OCI-M1 (cell line): ENCODE data around the gene PLPP4.

ENCODE experiments used
- DNase-seq: peaks from one replicate; lab custom pipeline; 2025; lab: John Stamatoyannopoulos, UW

Gene PLPP4

DNA sequence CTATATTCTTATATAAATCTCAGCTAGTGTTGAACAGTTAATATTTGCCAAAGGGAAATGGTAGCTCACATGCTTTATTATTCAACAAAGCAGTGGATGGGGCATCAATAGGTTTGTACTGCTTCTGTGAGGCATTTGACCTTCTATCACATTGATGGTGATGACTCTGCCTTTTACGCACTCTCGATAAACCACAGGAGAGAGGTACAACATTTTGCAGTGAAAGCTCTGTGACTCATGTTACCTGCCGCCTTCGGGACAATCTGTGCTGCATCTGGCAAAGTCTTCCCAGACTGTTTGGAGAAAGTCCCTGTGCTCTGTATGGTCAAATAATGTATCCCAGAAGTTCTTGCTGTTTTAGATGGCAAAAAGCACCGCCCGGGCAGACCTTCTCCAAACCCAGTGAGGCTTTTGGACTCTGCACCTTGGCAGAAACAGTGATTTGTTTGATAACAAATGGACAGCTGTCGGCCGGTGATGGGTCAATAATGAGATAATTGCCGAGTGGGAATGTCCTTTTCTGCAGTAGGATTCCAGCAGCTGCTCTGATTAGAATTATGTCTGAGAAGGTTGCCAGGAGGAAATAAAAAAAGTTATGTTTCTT lies 61.0 kb downstream of the PLPP4 start:
- no peak for DNase-seq

DNA sequence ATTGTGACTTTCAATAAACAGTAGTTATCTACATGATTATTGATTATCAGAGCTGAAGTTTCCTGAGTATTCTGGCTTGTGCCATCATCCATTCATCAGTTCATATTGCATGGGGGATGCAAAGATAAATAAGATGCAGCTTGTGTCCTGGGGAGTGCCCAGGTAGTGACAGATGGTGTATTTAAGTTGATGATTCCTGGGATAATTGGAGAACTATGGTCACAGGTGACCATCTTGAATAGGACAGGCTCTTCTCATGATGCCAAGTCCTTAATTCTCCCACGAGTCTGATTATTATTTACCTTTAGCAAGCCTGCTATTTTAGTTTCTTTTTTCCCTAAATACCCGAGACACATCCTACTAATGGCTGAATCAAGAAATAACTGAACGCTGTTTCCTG lies 64.9 kb downstream of the PLPP4 start:
- no peak for DNase-seq

DNA sequence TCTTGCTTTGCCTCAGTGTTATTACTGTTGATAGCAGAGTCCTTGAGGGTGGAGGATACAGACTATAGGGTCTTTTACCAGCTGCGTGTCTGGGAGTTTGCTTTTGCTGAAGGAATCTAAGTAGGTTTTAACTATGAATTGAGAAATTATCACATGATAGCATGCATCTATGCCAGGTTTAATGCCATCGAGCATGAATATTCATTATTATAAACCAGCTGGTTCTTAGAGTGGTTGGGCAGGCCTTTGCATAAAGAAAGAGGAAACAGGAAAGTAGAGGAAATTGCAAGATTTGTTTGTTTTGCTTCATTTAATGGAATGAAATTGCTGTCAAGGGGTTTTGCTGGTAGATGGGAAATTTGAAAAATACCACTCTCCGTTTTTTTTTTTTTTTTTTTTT lies 70.7 kb downstream of the PLPP4 start:
- no peak for DNase-seq

DNA sequence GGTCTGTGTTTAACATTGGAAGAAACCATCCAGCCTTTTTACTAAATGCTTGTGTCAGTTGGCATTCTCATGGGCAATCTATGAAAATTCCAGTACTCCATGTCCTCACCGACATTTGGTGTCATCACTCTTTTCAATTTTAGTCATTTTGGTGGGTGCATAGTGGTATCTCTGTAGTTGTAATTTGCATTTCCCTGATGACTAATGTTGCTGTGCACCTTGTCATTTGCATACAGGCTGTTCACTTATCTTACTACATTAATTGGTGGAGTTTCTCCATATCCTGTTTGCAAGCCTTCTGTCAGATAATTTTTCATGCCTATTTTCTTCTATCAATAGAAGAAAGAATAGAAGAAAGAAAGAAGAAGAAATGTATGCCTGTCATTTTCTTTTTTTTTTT lies 73.7 kb downstream of the PLPP4 start:
- DNase-seq = no peak

DNA sequence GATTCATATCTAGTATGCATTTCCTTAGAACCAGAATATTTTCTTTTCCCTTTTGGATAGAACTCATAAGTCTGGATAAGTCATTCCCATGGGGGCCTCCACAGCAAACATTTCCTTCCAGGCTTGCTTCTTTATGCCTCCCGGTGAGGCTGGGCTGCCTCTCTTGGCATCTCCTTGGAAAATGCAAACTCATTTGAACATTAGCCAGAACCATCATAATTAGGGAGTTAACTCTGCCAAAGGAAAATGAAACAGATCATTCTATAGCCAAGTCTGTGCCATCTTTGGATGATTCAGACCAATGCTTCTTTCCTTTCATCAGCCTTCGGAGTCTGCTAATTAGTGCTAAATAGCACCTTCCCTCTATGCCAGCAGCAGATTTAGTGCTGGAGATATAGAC lies 81.1 kb downstream of the PLPP4 start:
- no peak for DNase-seq

DNA sequence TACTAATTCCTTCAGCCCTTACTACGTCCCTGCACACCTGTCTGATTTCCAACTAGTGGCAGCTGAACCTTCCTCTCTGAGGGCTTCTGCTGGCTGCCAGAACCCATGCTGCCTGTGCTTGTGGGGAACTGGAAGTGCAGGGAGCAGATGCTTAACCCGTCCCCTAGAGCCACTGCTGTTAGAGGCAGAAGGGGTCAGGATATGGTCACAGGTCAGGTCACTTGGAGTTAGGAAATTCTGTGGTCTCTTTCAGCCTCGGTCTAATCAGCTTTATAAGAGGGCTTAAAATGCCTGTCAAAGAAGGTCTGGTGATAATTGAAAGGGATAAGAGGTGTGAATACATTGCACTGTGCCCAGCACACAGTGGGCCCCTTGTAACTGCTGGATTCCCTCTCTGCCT lies 82.0 kb downstream of the PLPP4 start:
- DNase-seq = no peak

DNA sequence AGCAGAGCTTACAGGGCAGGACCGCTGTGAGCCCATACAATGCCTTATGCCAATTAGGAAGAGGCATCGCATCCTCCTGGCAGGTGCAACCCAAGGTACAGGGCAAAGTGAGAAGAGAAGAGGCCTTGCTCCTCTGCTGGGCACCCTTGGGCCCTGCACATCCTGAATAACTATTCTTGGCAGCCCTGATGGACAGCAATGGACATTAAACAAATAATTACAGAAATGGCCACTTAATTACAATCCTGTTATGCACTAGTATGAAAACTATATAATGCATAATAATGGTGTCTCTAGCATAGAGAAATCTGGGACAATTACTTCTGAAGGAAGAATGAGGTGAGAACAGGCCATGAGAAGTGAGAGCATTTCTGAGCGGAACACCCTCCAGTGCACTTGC lies 83.5 kb downstream of the PLPP4 start:
- DNase-seq = no peak

DNA sequence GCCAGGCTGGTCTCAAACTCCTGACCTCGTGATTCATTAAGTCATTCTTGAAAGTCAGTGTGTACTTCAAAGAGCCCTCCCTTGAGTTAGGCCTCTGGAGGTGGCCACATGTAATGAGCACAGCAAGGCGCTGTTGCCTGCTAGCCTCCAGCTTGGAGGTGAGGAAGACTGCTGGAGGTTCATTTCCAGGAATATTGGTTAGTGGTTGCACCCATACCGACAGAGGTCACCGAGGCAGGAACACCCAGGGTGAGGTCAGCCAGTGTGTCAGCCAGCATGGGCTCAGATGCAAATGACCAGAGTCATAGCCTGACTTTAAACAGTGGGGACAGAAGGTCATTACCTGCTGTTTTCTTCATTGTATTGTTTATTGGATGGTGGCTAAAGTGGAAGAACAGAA lies 85.0 kb downstream of the PLPP4 start:
- DNase-seq = no peak

DNA sequence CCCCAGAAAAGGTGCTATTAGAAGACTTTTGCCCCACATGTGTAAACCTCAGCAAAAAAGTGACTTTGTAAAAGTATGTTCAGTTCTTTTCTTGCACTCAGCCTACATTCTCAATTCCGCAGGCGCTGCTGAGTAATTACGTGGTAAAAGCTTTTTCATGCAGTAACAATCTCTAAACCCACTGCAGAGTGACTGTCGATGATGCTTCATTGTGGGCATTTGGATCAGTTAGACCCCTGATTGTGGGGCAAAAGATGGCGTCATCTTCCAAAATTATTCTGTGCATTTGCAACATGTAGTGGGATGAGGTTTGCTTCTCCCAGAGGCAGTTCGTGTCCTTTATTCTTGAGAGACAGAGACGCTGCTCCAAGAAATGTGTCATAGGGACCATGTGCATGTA lies 85.6 kb downstream of the PLPP4 start:
- DNase-seq = no peak

DNA sequence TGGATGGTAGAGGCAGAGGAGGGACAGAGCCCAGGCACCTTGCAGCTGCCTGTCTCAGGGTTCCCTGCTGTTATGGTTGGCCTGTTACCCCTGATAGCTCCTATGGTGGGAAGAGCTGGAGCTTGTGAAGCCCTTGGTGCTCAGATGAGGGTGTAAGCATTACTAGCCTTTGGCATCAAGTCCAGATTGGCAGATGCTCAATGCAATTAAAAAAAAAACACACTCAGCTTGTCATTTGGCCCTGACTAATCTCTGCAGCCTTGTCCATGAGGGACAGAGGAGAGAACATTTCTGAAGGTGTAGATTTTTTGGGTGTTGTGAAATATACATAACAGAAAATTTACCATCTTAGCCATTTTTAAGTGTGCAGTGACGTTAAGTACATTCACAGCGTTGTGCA lies 86.3 kb downstream of the PLPP4 start:
- DNase-seq = no peak

DNA sequence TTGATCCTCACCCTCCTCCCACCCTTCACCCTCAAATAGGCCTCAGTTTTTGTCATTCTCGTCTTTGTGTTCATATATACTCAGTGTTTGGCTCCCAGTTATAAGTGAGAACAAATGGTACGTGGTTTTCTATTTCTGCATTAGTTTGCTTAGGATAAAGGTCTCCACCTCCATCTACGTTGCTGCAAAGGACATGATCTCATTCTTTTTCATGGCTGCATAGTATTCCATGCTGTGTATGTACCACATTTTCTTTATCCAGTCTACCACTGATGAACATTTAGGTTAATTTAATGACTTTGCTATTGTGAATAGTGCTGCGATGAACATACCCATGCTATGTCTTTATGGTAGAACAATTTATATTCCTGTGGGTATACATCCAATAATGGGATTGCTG lies 91.2 kb downstream of the PLPP4 start:
- no peak for DNase-seq

DNA sequence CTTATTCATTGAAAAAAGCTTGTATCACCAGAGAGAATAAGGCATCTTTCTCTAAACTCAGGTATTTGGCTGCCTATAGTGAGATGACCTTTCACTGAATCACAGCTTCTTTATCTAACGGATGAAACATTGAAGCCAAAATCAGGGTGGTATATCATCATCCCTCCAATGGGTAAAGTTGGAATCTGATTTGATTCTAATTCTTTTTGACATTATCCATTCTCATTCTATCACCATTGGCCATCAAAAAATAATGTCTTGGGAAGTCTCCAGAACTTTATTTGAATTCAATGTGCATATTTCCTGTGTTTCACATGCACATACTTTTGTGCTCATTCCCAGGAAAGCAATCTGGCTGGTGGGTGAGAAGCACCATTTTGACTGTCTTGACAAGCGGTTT lies 95.2 kb downstream of the PLPP4 start:
- no peak for DNase-seq

DNA sequence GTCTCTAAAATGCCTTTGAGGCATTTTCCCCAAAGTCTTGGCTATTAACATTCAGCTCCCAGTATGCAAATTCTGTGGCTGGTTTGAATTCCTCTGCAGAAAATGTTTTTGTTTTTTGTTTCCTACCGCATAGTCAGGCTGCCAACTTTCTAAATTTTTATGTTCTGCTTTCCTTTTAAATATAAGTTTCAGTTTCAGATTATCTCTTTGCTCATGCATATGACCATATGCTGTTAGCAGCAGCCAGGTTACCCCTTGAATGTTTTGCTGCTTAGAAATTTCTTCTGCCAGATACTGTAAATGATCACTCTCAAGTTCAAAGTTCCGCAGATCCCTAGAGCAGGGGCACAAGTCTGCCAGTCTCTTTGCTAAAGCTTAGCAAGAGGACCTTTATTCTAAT lies 96.9 kb downstream of the PLPP4 start:
- no peak for DNase-seq

DNA sequence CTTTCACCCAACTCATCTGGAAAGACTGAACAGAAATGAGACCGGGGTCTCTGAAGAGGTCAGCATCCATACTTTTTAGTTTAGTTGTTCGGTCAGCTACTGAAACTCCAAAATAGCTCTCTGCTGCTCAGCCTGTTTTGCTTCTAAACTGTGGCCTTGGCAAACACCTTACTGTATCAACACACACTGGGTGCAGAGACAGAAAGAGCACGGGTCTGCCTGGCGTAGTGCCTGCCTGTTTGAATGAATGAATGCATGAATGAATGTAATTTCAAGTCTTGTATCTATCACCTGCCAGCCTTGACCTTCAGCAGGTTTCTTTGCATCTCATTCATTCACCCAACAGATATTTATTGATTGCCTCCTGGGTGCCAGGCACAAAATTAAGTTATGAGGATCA lies 98.4 kb downstream of the PLPP4 start:
- DNase-seq = no peak

DNA sequence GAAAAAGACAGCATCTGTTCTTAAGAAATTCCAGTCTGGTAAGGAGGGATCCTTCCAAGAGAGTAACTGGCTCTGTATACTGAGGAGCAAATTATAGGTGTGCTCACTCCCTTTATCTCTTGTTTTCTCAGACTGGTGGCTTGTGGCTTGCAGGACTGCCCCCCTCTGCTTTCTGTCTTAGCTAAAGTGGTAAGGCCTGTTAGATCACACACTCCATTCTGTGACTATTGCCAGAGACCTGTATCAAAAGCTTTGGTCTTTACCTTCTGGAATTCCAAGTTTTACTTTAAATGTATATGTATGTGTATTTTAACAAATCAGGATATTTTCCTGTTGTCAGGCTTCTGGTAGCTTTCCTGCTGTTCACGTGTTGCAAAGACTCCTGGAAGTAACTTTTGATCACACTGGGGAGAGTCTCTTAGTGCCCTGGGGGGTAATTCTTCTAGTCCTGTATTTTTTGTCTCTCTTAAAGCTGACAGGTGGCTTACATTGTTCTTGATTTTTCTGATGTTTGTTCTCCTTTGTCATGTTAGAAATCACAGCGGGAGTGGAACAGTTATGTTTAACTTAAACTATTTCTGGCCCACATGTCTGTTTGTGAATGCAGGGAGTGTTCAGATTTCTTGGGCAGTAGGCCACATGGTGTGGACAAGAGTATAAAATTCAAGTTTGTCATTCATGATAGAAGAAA lies 99.0 kb downstream of the PLPP4 start:
- DNase-seq = no peak

DNA sequence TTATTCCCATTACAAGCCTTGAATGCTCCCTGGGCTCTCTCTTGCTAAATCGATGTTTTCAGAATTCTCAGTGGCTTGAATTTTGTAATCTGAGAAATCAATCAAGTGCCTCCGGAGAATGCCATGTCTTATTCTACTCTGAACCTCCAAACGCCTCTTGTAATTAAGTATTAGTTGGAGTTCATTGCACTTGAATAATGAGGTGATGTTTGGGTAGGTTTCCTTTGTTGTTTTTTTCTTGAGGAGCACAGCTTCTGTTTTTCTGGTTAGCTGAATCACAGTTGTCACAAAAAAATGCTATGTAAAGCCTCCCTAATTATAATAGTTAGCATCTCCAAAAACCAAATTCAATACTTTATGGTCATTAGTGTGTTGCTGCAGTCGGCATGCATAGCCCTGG lies 100.3 kb downstream of the PLPP4 start:
- DNase-seq = no peak

DNA sequence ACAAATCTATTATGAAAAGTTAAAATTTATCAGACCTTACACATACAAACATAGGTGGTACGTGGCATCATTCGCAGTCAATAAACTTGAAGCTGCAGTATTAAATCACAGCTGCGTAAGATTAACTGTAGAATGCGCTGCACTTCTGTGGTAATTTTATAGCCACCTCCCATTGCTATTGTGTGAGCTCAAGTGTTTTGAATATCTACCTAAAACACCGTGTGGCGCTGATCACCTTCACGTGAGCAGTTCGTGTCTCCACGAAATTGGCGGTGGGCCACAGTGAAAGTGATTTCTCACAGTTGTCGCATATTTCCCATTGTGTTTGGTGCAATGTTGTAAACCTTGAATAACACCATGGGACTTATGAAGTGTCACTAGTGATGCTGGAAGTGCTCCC lies 102.8 kb downstream of the PLPP4 start:
- no peak for DNase-seq

DNA sequence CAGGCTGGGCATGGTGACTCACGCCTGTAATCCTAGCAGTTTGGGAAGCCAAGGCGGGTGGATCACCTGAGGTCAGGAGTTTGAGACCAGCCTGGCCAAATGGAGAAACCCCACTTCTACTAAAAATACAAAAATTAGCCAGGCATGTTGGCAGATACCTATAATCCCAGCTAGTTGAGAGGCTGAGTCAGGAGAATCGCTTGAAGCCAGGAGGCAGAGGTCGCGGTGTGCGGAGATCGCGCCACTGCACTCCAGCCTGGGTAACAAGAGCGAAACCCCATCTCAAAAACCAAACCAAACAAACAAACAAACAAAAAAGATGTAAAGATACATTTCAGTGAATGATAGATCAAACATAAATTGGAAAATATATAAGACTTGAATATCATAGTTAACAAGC lies 105.9 kb downstream of the PLPP4 start:
- DNase-seq = no peak

DNA sequence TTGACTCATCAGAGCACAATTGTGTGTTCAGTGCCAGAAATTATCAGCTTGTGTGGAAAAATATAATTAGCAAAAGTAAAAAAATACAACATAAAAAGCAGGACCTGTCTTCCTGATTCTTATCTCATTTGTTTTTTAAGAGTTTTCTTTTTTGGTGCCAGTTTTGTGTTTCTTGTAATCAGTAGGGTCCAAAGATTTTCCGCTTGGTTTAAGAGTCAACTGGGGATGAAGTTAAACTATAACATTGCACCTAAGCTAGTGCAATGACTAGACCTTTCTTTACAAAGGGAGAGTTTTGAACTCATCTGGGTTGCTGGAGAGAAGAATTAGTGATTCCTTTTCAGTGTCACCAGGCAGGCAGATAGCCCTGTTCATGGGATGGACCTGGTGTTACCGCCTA lies 113.4 kb downstream of the PLPP4 start:
- no peak for DNase-seq

DNA sequence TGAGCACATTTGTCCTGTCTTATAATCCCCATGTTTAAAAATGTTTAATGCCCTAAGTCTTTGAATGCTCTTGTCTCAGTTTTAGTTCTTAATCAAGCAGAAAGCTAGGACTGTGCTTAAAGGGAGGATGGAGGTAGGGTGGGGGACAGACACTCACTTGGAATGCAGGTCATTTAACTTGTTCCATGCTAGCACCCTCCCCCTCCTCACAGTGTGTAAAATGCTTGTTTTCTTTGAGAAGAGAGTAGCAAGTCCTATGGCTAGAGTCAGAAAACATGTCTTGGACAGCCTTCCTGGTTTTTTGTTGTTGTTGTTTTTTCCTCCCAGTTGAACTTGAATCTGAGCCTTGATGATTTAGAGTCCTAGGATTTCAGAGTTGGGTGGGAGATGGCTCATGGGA lies 114.2 kb downstream of the PLPP4 start:
- no peak for DNase-seq

DNA sequence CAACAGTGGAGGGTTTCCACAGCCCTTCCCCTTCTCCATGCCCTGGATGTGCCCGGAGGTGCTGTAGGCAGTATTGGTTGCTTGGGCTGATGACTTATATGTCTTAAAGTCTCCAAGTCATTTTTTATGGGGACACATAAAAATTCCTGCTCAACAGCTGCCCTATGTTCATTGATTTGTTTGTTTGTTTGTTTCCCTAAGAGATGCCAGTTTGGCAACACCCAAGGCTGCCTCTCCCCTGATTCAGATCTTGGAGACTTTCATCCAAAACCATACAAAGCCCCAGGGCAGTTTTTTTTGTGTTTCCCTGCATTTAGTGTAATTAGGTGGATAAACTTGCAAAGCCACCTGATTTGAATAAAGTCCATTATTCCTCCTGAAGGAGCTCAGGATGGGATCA lies 115.3 kb downstream of the PLPP4 start:
- no peak for DNase-seq

DNA sequence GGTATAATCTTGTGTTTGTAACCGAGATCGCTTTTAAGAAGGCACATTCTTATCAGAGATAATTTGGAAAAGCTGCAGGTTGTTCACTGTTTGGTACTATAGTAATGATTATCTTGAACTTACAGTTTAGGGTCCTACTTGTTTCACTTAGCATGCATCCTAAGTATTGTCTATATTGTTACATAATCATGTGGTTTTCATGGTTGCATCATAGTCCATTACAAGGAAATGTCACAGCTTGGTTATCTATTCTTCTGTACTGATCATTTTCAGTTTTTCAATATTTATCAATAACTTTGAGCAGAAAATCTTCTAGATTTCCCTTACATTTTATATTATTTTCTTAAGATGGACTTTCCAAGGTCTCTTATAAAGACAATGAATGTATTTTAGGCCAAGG lies 116.3 kb downstream of the PLPP4 start:
- peak; percentile 36 for DNase-seq

DNA sequence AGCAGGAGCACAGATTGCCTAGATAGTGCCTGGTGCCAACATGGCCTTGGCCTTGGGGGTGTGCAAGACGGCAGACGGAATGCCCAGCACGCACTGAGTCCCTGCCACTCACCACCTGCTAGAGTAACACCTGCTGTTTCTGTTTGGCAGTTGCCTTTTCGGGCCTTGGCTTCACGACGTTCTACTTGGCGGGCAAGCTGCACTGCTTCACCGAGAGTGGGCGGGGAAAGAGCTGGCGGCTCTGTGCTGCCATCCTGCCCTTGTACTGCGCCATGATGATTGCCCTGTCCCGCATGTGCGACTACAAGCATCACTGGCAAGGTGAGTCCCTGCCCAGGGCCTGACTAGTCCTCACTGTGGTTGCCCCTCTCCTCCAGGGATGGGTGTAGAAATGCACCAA lies 118.0 kb downstream of the PLPP4 start:
- no peak for DNase-seq

DNA sequence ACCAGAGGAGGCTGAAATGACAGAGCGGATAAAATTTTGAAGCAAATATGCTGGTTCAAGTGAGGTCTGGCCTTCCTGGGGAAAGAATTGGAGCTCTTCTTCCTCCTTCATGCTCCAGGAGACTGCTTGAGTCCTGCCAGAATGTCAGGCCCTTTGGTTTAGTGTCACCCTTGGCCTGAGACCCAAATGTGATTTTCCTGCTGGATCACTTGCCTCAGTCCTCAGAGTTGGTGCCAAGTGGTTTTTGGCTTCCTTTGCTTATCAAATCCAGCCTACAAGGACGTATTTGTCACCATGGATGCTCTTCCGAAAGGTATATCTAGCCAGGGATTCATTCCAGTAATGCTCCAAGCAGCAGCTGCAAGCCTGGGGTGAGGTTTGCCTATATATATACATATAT lies 118.4 kb downstream of the PLPP4 start:
- DNase-seq = no peak
